Measurements from ENCODE around the gene BEX4.

BEX4 gene

GRCh38 chrX:103236296-103236695, 21.4 kb downstream of the BEX4 start:
- no peak for DNase-seq (ENCODE audit: low read depth, low spot score)

DNA sequence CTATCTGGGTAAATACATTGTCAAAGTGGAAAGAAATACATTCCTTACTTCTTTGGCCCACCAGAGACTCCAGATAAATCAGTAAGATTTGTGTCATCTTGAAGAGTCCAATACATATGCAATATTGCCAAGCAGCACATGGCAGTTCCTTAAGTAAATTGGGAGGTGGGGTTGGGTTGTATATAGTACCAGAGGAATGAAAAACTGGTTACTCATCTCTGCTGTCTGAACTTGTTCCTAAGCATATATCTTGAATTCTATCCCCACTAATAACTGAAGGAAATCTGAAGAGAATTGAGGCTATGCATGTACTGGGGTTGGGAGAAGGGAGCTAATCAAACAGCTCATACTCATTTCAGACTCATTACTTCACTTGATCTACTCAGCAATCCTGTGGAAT, 25.2 kb downstream of the BEX4 start:
- no peak for DNase-seq (ENCODE audit: low read depth, low spot score)

DNA sequence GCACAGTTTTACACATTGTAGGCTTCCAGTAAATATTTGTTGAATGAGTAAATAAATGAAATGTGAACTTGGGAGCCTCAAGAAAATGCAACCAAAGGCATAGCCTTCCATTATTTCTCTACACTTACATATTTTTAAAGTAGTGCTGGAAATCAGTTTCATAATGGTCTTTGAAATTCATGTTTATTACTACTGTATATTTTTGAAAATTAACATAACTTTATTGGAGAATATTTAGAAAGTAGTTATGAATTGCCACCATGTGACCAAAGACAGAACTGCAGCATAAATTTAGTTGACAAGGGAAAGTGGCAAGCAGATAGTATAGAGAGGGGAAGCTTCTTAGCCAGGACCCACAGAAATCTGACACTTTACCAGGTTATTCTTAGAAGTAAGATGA, 33.6 kb downstream of the BEX4 start:
- peak; percentile 14 for DNase-seq (ENCODE audit: low read depth, low spot score)

DNA sequence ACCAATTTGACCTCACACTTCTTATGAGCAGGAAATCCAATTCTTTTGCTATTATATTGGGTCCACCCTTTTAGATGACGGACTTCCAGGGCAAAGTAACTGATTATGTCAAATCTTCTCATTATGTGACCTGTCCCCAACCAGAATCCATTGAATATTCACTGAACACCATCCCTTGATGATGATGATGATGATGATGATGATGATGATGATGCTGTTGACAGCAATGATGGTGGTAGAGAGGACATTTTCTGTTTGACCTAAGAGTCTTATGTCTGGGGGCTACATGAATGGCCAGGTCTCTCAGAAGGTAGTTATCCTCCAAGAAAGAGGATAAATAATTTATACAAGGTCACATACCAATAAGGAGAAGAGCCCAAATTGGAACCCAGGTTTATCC, 34.9 kb downstream of the BEX4 start:
- no peak for DNase-seq (ENCODE audit: low read depth, low spot score)

- no peak for DNase-seq (ENCODE audit: low read depth, low spot score)
Observed at GRCh38 chrX:103250977-103251376, 36.1 kb downstream of the BEX4 start.

GRCh38 chrX:103253608-103254007, 38.7 kb downstream of the BEX4 start:
- peak; percentile 2 for DNase-seq (ENCODE audit: low read depth, low spot score)

GRCh38 chrX:103254171-103254824, 39.4 kb downstream of the BEX4 start:
- peak; percentile 58 for DNase-seq (ENCODE audit: low read depth, low spot score)

- peak; percentile 79 for DNase-seq (ENCODE audit: low read depth, low spot score)
Observed at GRCh38 chrX:103254921-103255493, 40.1 kb downstream of the BEX4 start, which contains the start of gene TCEAL8. TSS of gene TCEAL8 (minus strand) at chrX:103255155. CDS start at chrX:103253979, 1,176 bp downstream.

GRCh38 chrX:103256651-103257050, 41.7 kb downstream of the BEX4 start:
- no peak for DNase-seq (ENCODE audit: low read depth, low spot score)

DNA sequence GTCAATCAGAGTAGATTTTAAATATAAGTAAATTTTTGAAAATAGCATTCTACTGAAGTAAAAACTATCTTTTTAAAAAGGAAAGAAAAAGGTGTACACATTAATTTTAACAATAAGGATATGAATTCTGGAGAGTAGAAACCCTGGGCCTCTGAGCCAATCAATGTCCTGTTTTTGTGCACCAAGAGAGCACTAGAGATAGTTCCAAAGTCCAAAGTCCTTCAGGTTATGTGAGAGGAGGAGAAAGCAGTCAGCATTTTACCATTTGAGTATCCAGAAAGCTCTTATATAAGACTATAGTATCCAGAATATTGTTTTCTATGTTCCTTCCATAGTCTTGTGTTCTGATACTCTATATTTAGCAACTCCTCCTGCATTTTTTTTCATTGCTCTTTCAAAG, 43.4 kb downstream of the BEX4 start:
- no peak for DNase-seq (ENCODE audit: low read depth, low spot score)
